ENCODE results near the gene INHBE.

The INHBE gene

GRCh38 chr12:57441846-57442427, 13.2 kb upstream of the INHBE start:
- peak; percentile 79 for DNase-seq

GRCh38 chr12:57444337-57444736, 10.8 kb upstream of the INHBE start:
- peak; percentile 46 for DNase-seq

DNA sequence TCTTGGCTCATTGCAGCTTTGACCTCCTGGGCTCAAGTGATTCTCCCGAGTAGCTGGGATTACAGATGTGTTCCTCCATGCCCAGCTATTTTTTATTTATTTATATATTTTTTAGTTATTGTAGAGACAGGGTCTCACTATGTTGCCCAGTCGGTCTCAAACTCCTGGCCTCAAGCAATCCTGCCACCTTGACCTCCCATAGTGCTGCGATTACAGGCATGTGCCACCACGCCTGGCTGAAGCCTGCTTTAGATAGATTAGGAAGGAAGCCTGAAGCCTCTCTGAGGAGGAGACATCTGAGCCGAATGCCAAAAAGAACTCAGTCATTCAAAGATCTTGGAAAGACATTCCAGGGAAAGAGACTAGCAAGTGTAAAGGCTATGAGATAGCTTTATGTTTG, 10.4 kb upstream of the INHBE start:
- DNase-seq = peak; percentile 43

- no peak for DNase-seq
Measured at GRCh38 chr12:57446292-57446960, 8.7 kb upstream of the INHBE start.

DNA sequence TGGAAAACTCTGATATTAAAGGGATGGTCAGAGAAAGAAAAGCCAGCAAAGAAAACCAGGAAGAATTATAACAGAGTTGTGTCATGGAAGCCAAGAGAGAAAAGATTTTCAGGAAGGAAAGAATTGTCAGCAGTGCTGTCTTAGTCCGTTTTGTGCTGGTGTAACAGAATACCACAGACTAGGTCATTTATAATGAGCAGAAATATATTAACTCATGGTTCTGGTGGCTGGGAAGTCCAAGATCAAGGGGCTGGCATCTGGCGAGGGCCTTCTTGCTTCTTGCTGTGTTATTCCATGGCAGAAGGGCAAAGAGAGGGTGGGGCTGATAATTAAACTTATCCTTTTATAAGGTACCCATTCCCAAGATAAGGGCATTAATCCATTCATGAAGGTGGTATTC, 6.4 kb upstream of the INHBE start:
- DNase-seq = no peak

GRCh38 chr12:57449375-57449774, 5.7 kb upstream of the INHBE start:
- DNase-seq = no peak

GRCh38 chr12:57450057-57450456, 5.0 kb upstream of the INHBE start:
- no peak for DNase-seq

GRCh38 chr12:57451233-57451778, 3.8 kb upstream of the INHBE start:
- no peak for DNase-seq

DNA sequence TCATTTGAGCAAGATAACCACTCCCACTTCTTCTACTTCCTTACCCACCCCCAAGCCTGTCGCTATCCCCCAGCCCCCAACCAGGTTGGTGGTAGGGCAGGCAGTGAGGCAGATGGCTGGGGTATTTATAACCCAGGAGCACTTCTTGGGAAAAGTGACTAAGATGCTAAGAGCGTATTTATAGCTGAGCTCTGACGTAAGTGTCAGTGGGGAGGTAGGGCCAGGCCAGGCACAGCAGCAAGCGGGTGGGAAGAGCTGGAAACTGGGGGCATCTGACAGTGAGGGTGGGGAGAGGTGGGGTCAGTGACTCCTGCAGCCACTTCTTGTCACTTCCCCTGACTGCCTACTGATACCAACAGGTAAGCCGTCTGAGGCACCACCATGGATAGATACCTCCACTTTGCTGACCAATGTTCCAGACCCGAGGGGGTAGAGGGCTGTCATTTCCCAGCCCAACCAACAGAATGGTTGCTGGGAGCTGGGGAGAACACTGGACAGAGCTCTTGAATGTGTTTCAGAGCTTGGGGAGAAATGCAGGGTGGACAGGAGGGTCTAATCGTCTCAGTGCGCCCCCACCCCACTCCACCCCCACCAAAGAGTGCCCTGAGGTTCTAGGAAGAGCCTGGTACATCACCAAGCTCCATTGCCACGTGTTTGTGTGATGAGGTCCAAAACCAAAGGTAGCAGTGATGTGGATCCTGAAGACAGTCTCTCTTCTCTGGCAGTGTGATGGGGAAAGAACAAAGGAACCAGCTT, 2.7 kb upstream of the INHBE start:
- no peak for DNase-seq

- DNase-seq = peak; percentile 83
Measured at GRCh38 chr12:57452937-57453509, 2.1 kb upstream of the INHBE start.

DNA sequence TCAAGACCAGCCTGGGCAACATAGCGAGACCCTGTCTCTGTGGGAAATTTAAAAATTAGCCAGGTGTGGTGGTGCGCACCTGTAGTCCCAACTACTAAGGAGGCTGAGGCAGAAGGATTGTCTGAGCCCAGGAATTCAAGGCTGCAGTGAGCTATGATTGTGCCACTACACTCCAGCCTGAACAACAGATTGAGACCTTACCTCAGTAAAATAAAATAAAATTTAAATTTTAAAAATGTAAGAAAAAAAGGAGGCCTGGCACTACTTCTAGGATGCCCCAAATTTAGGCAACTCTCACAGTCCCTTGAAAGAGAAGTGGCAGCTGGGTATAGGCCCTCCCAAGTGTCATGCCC, 918 bp upstream of the INHBE start:
- no peak for DNase-seq

DNA sequence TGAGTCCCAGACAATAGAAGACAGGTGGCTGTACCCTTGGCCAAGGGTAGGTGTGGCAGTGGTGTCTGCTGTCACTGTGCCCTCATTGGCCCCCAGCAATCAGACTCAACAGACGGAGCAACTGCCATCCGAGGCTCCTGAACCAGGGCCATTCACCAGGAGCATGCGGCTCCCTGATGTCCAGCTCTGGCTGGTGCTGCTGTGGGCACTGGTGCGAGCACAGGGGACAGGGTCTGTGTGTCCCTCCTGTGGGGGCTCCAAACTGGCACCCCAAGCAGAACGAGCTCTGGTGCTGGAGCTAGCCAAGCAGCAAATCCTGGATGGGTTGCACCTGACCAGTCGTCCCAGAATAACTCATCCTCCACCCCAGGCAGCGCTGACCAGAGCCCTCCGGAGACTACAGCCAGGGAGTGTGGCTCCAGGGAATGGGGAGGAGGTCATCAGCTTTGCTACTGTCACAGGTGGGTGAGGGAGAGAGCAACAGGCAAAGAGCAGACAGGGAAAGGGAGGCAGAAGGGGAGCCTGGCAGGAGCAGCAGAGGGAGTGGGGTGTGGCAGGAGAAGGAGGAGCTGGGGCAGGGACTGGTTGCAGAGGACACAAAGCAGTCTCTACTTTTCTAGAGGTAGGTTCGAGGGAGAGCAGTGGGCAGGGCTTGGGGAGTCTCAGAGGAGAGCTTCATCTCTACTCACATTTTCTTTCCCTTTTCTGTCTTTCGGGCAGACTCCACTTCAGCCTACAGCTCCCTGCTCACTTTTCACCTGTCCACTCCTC, 452 bp downstream of the INHBE start:
- no peak for DNase-seq

GRCh38 chr12:57456145-57456700, 1.1 kb downstream of the INHBE start:
- DNase-seq = peak; percentile 80

GRCh38 chr12:57456737-57457490, 1.8 kb downstream of the INHBE start:
- DNase-seq = no peak

GRCh38 chr12:57458665-57459054, 3.6 kb downstream of the INHBE start:
- DNase-seq = no peak

DNA sequence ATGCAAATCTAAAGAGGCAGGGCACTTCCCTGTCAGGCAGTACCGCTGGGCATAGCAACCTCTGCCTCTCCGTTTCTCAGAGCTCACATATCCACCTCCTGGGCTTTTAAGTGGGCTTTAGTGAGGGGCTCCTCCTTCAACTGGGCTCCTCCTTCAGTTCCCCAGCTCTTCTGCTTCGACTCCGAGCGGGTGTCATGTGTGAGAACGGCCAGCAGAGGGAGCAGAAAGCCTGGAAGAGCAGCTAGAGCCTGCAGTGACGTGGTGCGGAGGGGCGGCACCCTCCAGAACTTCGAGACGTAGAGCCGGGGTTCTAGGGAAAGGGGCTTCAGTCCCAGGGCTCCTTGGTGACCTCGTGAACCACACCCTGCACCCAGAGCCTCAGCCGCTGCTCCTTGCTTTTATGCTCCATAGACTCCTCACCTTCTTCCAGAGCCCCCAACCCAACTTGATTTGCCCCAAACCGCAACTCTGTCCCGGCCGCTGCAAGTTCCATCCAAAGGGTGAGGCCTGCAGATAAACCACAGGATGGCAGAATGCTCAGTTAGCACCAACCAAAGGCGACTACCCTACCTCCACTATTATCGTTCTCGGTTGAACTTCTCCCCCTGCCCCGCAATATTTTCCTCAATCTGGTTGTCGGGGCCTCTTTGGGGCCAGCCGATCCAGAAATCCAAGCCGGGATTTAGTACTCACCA, 4.1 kb downstream of the INHBE start:
- peak; percentile 98 for DNase-seq

DNA sequence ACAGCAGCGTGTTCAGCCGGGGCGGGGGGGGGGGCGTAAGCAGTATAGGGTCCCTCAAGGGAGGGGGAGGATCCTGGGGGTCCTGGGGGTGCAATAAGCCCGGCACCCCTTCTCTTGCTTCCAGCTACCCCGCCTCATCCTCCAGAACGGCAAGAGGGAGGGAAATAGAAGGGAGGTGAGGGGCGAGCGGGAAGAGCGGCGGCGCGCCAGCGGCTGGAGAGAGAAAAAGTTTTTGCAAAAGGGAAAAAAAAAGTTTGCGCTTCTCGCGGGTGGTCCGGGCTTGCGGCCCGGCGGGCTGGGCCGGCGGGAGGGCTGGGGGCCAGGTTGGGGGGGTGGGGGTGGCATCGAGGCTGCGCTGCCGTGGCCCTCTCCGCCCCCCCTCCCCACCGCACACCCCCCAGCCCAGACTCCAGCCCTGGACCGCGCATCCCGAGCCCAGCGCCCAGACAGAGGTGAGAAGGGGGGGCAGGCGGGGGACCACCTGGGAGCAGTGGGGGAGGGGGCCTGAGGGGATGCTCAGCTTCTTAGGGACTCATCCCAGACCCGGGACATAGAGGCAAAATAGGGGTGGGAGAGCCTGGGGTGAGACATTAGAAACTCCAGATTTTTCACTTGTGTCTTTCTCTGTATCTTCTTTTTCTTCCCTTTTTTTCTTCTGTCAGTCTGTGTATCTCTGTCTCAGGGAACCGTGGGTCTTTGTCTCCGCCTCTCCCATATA, 4.8 kb downstream of the INHBE start, which contains the start of gene GLI1:
TSS of gene GLI1 (plus strand) at position 36 of the 718 bp plus-strand sequence. CDS start 3,907 bp downstream, outside the sequence.
- DNase-seq = no peak

DNA sequence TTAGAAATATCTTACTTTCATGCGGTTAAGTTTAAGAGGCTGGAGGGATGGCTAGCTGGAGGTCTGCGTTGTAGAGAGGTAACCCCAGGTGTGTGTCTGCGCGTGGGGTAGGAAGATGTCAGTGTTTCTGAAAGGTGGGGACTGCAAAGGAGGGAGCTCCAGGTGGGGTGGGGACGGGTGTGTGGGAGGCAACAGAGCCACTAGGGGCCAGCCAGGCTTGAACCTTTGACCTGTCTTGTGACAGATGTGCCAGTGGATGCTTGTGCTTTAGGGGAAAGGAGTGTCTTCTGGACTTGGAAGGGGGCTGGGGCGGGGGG, 5.3 kb downstream of the INHBE start:
- no peak for DNase-seq

- no peak for DNase-seq
Measured at GRCh38 chr12:57460841-57461275, 5.8 kb downstream of the INHBE start.

- DNase-seq = peak; percentile 49
Measured at GRCh38 chr12:57461276-57461916, 6.3 kb downstream of the INHBE start.
